H9 (cell line): ENCODE results near the gene KRT40. TPM values are rescaled to one million over a fixed set of nuclear protein-coding genes. Genes with fewer than 3 reads are reported as not detected.

Experiments used
- DNase-seq: peaks from one replicate; pipeline ENCODE4 v3.0.0-alpha.2; 2017
- H2AFZ ChIP-seq: one replicate; pipeline ENCODE4 v1.6.1; 2013; ENCODE audit warnings: mild to moderate bottlenecking, low read length, control low read depth, moderate library complexity
- H2AK5ac ChIP-seq: 2 replicates; pipeline ENCODE4 v1.6.1; 2013; ENCODE audit warnings: low read length, control low read depth, mixed read lengths; ENCODE audit not compliant: insufficient read length
- H2BK120ac ChIP-seq: one replicate; pipeline ENCODE4 v1.6.1; 2013; ENCODE audit warnings: low read depth, mild to moderate bottlenecking, low read length, control low read depth, inconsistent platforms; ENCODE audit not compliant: poor library complexity, severe bottlenecking
- H2BK12ac ChIP-seq: 2 replicates; pipeline ENCODE4 v1.6.1; 2013; ENCODE audit warnings: low read length, control low read depth, mixed read lengths, low read depth; ENCODE audit not compliant: insufficient read length
- H2BK15ac ChIP-seq: 2 replicates; pipeline ENCODE4 v1.6.1; 2013; ENCODE audit warnings: low read depth, low read length, control low read depth
- H2BK20ac ChIP-seq: one replicate; pipeline ENCODE4 v1.6.1; 2013; ENCODE audit warnings: low read depth, mild to moderate bottlenecking, low read length, control low read depth, inconsistent platforms; ENCODE audit not compliant: poor library complexity, severe bottlenecking
- H2BK5ac ChIP-seq: 2 replicates; pipeline ENCODE4 v1.6.1; 2013; ENCODE audit warnings: low read length, control low read depth, mixed read lengths; ENCODE audit not compliant: insufficient read length
- H3K14ac ChIP-seq: 2 replicates; pipeline ENCODE4 v1.6.1; 2013; ENCODE audit warnings: low read length, control low read depth; ENCODE audit not compliant: insufficient read depth
- H3K18ac ChIP-seq: 2 replicates; pipeline ENCODE4 v1.6.1; 2013; ENCODE audit warnings: low read depth, mild to moderate bottlenecking, mixed read lengths, low read length, control low read depth; ENCODE audit not compliant: insufficient read length
- H3K23ac ChIP-seq: 2 replicates; pipeline ENCODE4 v1.6.1; 2013; ENCODE audit warnings: low read length, control low read depth, mixed read lengths, low read depth; ENCODE audit not compliant: insufficient read length
- H3K23me2 ChIP-seq: 2 replicates; pipeline ENCODE4 v1.6.1; 2013; ENCODE audit warnings: low read depth, mild to moderate bottlenecking, mixed read lengths, low read length, control low read depth; ENCODE audit not compliant: insufficient read length, poor library complexity, severe bottlenecking
- H3K27ac ChIP-seq: 2 replicates; pipeline ENCODE4 v1.5.1; 2013; ENCODE audit warnings: low read length, control low read depth, mixed read lengths, low read depth; ENCODE audit not compliant: insufficient read length
- H3K27me3 ChIP-seq: 2 replicates; pipeline ENCODE4 v1.6.1; 2013; ENCODE audit warnings: low read length, control low read depth, inconsistent platforms; ENCODE audit not compliant: insufficient read depth
- H3K4ac ChIP-seq: 2 replicates; pipeline ENCODE4 v1.6.1; 2013; ENCODE audit warnings: low read depth, mild to moderate bottlenecking, control low read depth, inconsistent platforms, low read length, moderate library complexity
- H3K4me1 ChIP-seq: 2 replicates; pipeline ENCODE4 v1.6.1; 2013; ENCODE audit warnings: low read length, control low read depth, inconsistent platforms; ENCODE audit not compliant: insufficient read depth
- H3K4me2 ChIP-seq: 2 replicates; pipeline ENCODE4 v1.6.1; 2013; ENCODE audit warnings: low read length, control low read depth, mixed read lengths; ENCODE audit not compliant: insufficient read length, insufficient read depth
- H3K56ac ChIP-seq: 2 replicates; pipeline ENCODE4 v1.6.1; 2013; ENCODE audit warnings: low read depth, mild to moderate bottlenecking, mixed read lengths, low read length, control low read depth; ENCODE audit not compliant: insufficient read length
- H3K79me1 ChIP-seq: 2 replicates; pipeline ENCODE4 v1.6.1; 2013; ENCODE audit warnings: low read depth, mild to moderate bottlenecking, moderate library complexity, low read length, control low read depth, inconsistent platforms; ENCODE audit not compliant: insufficient read depth, poor library complexity, severe bottlenecking
- H3K79me2 ChIP-seq: 2 replicates; pipeline ENCODE4 v1.6.1; 2013; ENCODE audit warnings: low read length, control low read depth, inconsistent platforms; ENCODE audit not compliant: insufficient read depth
- H3K9ac ChIP-seq: 2 replicates; pipeline ENCODE4 v1.6.1; 2013; ENCODE audit warnings: low read length, control low read depth, mixed read lengths; ENCODE audit not compliant: insufficient read length; ENCODE audit errors: extremely low read depth
- H3K9me3 ChIP-seq: one replicate; pipeline ENCODE4 v1.6.1; 2013; ENCODE audit warnings: low read depth, low read length, inconsistent platforms; ENCODE audit not compliant: control insufficient read depth
- H3T11ph ChIP-seq: one replicate; pipeline ENCODE4 v1.6.1; 2013; ENCODE audit warnings: mild to moderate bottlenecking, low read length, control low read depth, inconsistent platforms
- H4K20me1 ChIP-seq: one replicate; pipeline ENCODE4 v1.6.1; 2013; ENCODE audit not compliant: control insufficient read depth, insufficient read length, insufficient read depth
- H4K5ac ChIP-seq: 2 replicates; pipeline ENCODE4 v1.6.1; 2013; ENCODE audit warnings: low read depth, mild to moderate bottlenecking, mixed read lengths, low read length, control low read depth; ENCODE audit not compliant: insufficient read length
- H4K8ac ChIP-seq: replicated peaks from 2 replicates; pipeline ENCODE4 v1.6.1; 2013; ENCODE audit warnings: low read length, control low read depth, mixed read lengths, low read depth; ENCODE audit not compliant: insufficient read length
- H4K91ac ChIP-seq: 2 replicates; pipeline ENCODE4 v1.6.1; 2013; ENCODE audit warnings: low read depth, mild to moderate bottlenecking, moderate library complexity, mixed read lengths, low read length, control low read depth; ENCODE audit not compliant: insufficient read length
- H3K27ac Mint-ChIP-seq, 3 experiments: 2 replicates in 2 of 3; 3 replicates in 1 of 3; pipeline ENCODE4 v1.8.0; 2020 to 2021; ENCODE audit warnings: mixed read lengths in 3 of 3, mild to moderate bottlenecking in 1 of 3, moderate library complexity in 1 of 3
- H3K27me3 Mint-ChIP-seq: 2 replicates; pipeline ENCODE4 v1.8.0; 2021; ENCODE audit warnings: low read depth, mild to moderate bottlenecking, moderate library complexity, mixed read lengths
- H3K36me3 Mint-ChIP-seq, 3 experiments: 2 replicates in 2 of 3; 3 replicates in 1 of 3; pipeline ENCODE4 v1.8.0; 2020 to 2021; ENCODE audit warnings: low read depth in 3 of 3, mixed read lengths in 3 of 3; ENCODE audit not compliant: insufficient read depth in 1 of 3
- H3K4me1 Mint-ChIP-seq, 2 experiments: 2 replicates each; pipeline ENCODE4 v1.8.0; 2020; ENCODE audit warnings: mixed read lengths in 2 of 2
- H3K4me3 Mint-ChIP-seq, 2 experiments: 2 replicates in 1 of 2; 3 replicates in 1 of 2; pipeline ENCODE4 v1.8.0; 2020 to 2021; ENCODE audit warnings: mild to moderate bottlenecking in 2 of 2, mixed read lengths in 2 of 2, moderate library complexity in 1 of 2
- H3K9me3 Mint-ChIP-seq, 2 experiments: 2 replicates in 1 of 2; 3 replicates in 1 of 2; pipeline ENCODE4 v1.8.0; 2020; ENCODE audit warnings: mild to moderate bottlenecking in 2 of 2, mixed read lengths in 2 of 2, moderate library complexity in 1 of 2
- WGBS: extraction: QIAGEN DNeasy Blood & Tissue Kit; methylation state at CpG from one replicate; pipeline ENCODE4 v1.1.7; 2013; ENCODE audit warnings: missing lambda C conversion rate, low lambda C conversion rate, mixed read lengths; ENCODE audit not compliant: insufficient read length; ENCODE audit errors: extremely low coverage; 5-methylcytosine and 5-hydroxymethylcytosine counted together
- total RNA-seq: library from RNA; stranded (reverse); gene quantifications from 2 replicates; pipeline ENCODE4 v1.2.1, GENCODE V29; 2021
- TF ChIP-seq, protein P1 (sequence below): fragments of 200-600 bp; sonication (generic); conservative IDR thresholded peaks from 3 replicates; pipeline ENCODE4 v1.8.0; 2021; ENCODE audit warnings: antibody characterized with exemption, mild to moderate bottlenecking

KRT40 gene
- total RNA-seq, 1 experiment from 2014 or later: not detected

- Mint-ChIP-seq H3K4me1 (no peaks in the 10 kb centered on the region), H3K36me3 (no peaks in the 10 kb centered on the region), H3K4me3 (no peak overlapping the region), H3K27me3 (peaks cover 5% of the 10 kb centered on the region; the same call in 1 of the 2 replicates), H3K9me3 (peaks cover 0 to 3% of the 10 kb centered on the region in 2 experiments; a peak in 1 of 5 replicates), H3K27ac (no peak overlapping the region)
- Histone ChIP-seq H3K4me2 (no peak overlapping the region), H3K79me1 (no peaks in the 10 kb centered on the region), H3K14ac (no peak overlapping the region), H4K91ac (no peak overlapping the region), H3K4ac (no peak overlapping the region), H2BK15ac (no peak overlapping the region), H3K9me3 (no peaks in the 10 kb centered on the region), H3K27me3 (no peaks in the 10 kb centered on the region), H2BK12ac (no peak overlapping the region), H3T11ph (no peak overlapping the region), H3K56ac (no peak overlapping the region), H4K5ac (no peak overlapping the region), H2AFZ (no peak overlapping the region), H3K23me2 (no peaks in the 10 kb centered on the region), H3K9ac (no peak overlapping the region), H3K4me1 (no peaks in the 10 kb centered on the region), H3K23ac (no peak overlapping the region), H4K20me1 (no peaks in the 10 kb centered on the region), H2BK120ac (no peak overlapping the region), H4K8ac (no peak overlapping the region), H3K18ac (no peak overlapping the region), H2BK5ac (no peak overlapping the region), H3K27ac (no peak overlapping the region), H2BK20ac (no peak overlapping the region), H2AK5ac (no peak overlapping the region), H3K79me2 (no peaks in the 10 kb centered on the region)
- TF ChIP-seq, protein P1, sequence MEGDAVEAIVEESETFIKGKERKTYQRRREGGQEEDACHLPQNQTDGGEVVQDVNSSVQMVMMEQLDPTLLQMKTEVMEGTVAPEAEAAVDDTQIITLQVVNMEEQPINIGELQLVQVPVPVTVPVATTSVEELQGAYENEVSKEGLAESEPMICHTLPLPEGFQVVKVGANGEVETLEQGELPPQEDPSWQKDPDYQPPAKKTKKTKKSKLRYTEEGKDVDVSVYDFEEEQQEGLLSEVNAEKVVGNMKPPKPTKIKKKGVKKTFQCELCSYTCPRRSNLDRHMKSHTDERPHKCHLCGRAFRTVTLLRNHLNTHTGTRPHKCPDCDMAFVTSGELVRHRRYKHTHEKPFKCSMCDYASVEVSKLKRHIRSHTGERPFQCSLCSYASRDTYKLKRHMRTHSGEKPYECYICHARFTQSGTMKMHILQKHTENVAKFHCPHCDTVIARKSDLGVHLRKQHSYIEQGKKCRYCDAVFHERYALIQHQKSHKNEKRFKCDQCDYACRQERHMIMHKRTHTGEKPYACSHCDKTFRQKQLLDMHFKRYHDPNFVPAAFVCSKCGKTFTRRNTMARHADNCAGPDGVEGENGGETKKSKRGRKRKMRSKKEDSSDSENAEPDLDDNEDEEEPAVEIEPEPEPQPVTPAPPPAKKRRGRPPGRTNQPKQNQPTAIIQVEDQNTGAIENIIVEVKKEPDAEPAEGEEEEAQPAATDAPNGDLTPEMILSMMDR: no peak
- WGBS: 100% methylated on average over 2 of the region's 3 CpGs
- no peak for DNase-seq
Observed at GRCh38 chr17:41024697-41025096, 40.6 kb upstream of the KRT40 start.
